H1 (cell line): ENCODE data around the gene ARL3. TPM values are rescaled to one million over a fixed set of nuclear protein-coding genes. Genes with fewer than 3 reads are reported as not detected.

ENCODE experiments used
- CTCF ChIA-PET: fragments of 300-600 bp; sonication (Branson Sonifier 250); formaldehyde crosslinking; loops from one replicate; lab custom pipeline; 2021; ENCODE audit not compliant: partially characterized antibody; lab: Charles Lee
- POLR2A ChIA-PET: fragments of 300-600 bp; sonication (Branson Sonifier 250); formaldehyde crosslinking; loops from one replicate; lab custom pipeline; 2021; ENCODE audit warnings: inconsistent platforms; ENCODE audit not compliant: partially characterized antibody; lab: Charles Lee
- DNase-seq, 2 experiments: peaks; one replicate each; pipeline versions ENCODE4 v3.0.0 to v3.0.0-alpha.2; 2010 to 2022; ENCODE audit warnings: low spot score in 2 of 2, low read depth in 1 of 2, mixed read lengths in 1 of 2
- FAIRE-seq: peaks from 2 replicates; lab custom pipeline; 2011; peaks lifted over from hg19 to GRCh38; lab: Jason Lieb, UNC
- H2AFZ ChIP-seq: 2 replicates; pipeline ENCODE4 v1.8.1; 2012; ENCODE audit warnings: low read length, inconsistent platforms
- H2AK5ac ChIP-seq: 2 replicates; pipeline ENCODE4 v1.6.1; 2013; ENCODE audit warnings: low read depth, low read length
- H2BK120ac ChIP-seq: replicated peaks from 2 replicates; pipeline ENCODE3; 2013; ENCODE audit warnings: low read depth, low read length, inconsistent platforms
- H2BK12ac ChIP-seq: 2 replicates; pipeline ENCODE4 v1.6.1; 2013; ENCODE audit warnings: low read depth, low read length
- H2BK15ac ChIP-seq: 2 replicates; pipeline ENCODE4 v1.6.1; 2013; ENCODE audit warnings: low read length
- H2BK20ac ChIP-seq: 2 replicates; pipeline ENCODE4 v1.6.1; 2013; ENCODE audit warnings: low read length
- H2BK5ac ChIP-seq: 2 replicates; pipeline ENCODE4 v1.6.1; 2013; ENCODE audit warnings: low read depth, low read length
- H3K14ac ChIP-seq: 2 replicates; pipeline ENCODE4 v1.6.1; 2013; ENCODE audit warnings: inconsistent platforms; ENCODE audit not compliant: insufficient read length
- H3K18ac ChIP-seq: 2 replicates; pipeline ENCODE4 v1.6.1; 2013; ENCODE audit warnings: low read length; ENCODE audit errors: extremely low read depth
- H3K23ac ChIP-seq: 2 replicates; pipeline ENCODE4 v1.6.1; 2013; ENCODE audit warnings: inconsistent platforms; ENCODE audit not compliant: insufficient read length
- H3K23me2 ChIP-seq: 2 replicates; pipeline ENCODE4 v1.6.1; 2013; ENCODE audit warnings: low read depth, low read length
- H3K27ac ChIP-seq: 2 replicates; pipeline ENCODE4 v1.6.1; 2011; ENCODE audit warnings: low read depth, low read length, inconsistent platforms
- H3K27me3 ChIP-seq, 4 experiments: replicated peaks in 1 of 4; 1 replicate in 1 of 4; 2 replicates in 3 of 4; pipeline versions ENCODE4 v1.6.1 to v1.8.1; 2011 to 2013; ENCODE audit warnings: low read length in 3 of 4, mild to moderate bottlenecking in 3 of 4, inconsistent platforms in 2 of 4, mixed read lengths in 2 of 4, moderate library complexity in 1 of 4; ENCODE audit not compliant: control insufficient read depth in 3 of 4, insufficient read depth in 3 of 4; ENCODE audit errors: extremely low read depth in 1 of 4
- H3K36me3 ChIP-seq, 4 experiments: 2 replicates each; pipeline versions ENCODE4 v1.6.1 to v1.8.1; 2011 to 2013; ENCODE audit warnings: mild to moderate bottlenecking in 4 of 4, low read length in 3 of 4, moderate library complexity in 2 of 4, control low read depth in 1 of 4, inconsistent platforms in 1 of 4; ENCODE audit not compliant: insufficient read depth in 4 of 4, control insufficient read depth in 2 of 4
- H3K4ac ChIP-seq: replicated peaks from 2 replicates; pipeline ENCODE3; 2013; ENCODE audit warnings: low read length, low read depth, mixed read lengths, inconsistent platforms; ENCODE audit not compliant: insufficient read length
- H3K4me1 ChIP-seq, 4 experiments: replicated peaks in 1 of 4; 1 replicate in 1 of 4; 2 replicates in 3 of 4; pipeline versions ENCODE4 v1.6.1 to v1.8.1; 2011 to 2013; ENCODE audit warnings: low read length in 3 of 4, inconsistent platforms in 2 of 4, mixed read lengths in 1 of 4; ENCODE audit not compliant: insufficient read depth in 4 of 4, control insufficient read depth in 3 of 4
- H3K4me2 ChIP-seq, 2 experiments: 2 replicates each; pipeline versions ENCODE4 v1.6.1 to v1.8.1; 2011 to 2013; ENCODE audit warnings: low read depth in 2 of 2, low read length in 2 of 2, control low read depth in 1 of 2, inconsistent platforms in 1 of 2, mild to moderate bottlenecking in 1 of 2; ENCODE audit not compliant: insufficient read depth in 1 of 2
- H3K4me3 ChIP-seq, 4 experiments: fragments of 200-600, 300-600 bp in 1 of 4; sonication (generic), shearing (Covaris generic), sonication (Bioruptor Twin) in 1 of 4; 2 replicates each; pipeline versions ENCODE4 v1.5.1 to v1.8.1; 2011 to 2016; ENCODE audit warnings: low read length in 4 of 4, low read depth in 3 of 4, control low read depth in 2 of 4, inconsistent platforms in 2 of 4, mild to moderate bottlenecking in 2 of 4, mixed read lengths in 1 of 4, moderate library complexity in 1 of 4; ENCODE audit not compliant: insufficient read depth in 2 of 4; ENCODE audit errors: extremely low read depth in 1 of 4
- H3K56ac ChIP-seq: replicated peaks from 2 replicates; pipeline ENCODE3; 2013; ENCODE audit warnings: low read depth, mild to moderate bottlenecking, mixed read lengths, low read length, inconsistent platforms; ENCODE audit not compliant: insufficient read length
- H3K79me1 ChIP-seq: 2 replicates; pipeline ENCODE4 v1.6.1; 2013; ENCODE audit warnings: low read depth, low read length, control low read depth
- H3K79me2 ChIP-seq, 2 experiments: 2 replicates each; pipeline versions ENCODE4 v1.6.1 to v1.8.1; 2012 to 2013; ENCODE audit warnings: low read length in 2 of 2, mild to moderate bottlenecking in 2 of 2, inconsistent platforms in 1 of 2; ENCODE audit not compliant: insufficient read depth in 2 of 2, control insufficient read depth in 1 of 2
- H3K9ac ChIP-seq, 4 experiments: replicated peaks in 1 of 4; 1 replicate in 1 of 4; 2 replicates in 3 of 4; pipeline versions ENCODE4 v1.6.1 to v1.8.1; 2011 to 2013; ENCODE audit warnings: low read depth in 3 of 4, low read length in 3 of 4, control low read depth in 2 of 4, mild to moderate bottlenecking in 2 of 4, moderate library complexity in 2 of 4, inconsistent platforms in 1 of 4; ENCODE audit errors: extremely low read depth in 1 of 4
- H3K9me3 ChIP-seq, 2 experiments: 2 replicates each; pipeline versions ENCODE4 v1.6.1 to v1.8.1; 2012 to 2013; ENCODE audit warnings: mild to moderate bottlenecking in 2 of 2, moderate library complexity in 2 of 2, control low read depth in 1 of 2, inconsistent platforms in 1 of 2, low read depth in 1 of 2, low read length in 1 of 2, mixed read lengths in 1 of 2; ENCODE audit not compliant: insufficient read depth in 2 of 2
- H4K20me1 ChIP-seq, 2 experiments: replicated peaks in 1 of 2; 2 replicates each; pipeline versions ENCODE3 to v1.8.1; 2011 to 2013; ENCODE audit warnings: inconsistent platforms in 2 of 2, low read length in 2 of 2, mild to moderate bottlenecking in 1 of 2; ENCODE audit not compliant: insufficient read depth in 2 of 2, control insufficient read depth in 1 of 2
- H4K5ac ChIP-seq: 2 replicates; pipeline ENCODE4 v1.6.1; 2013; ENCODE audit warnings: low read length, low read depth, mixed read lengths, inconsistent platforms; ENCODE audit not compliant: insufficient read length
- H4K8ac ChIP-seq: 2 replicates; pipeline ENCODE4 v1.8.0; 2013; ENCODE audit warnings: mild to moderate bottlenecking, moderate library complexity, low read length, inconsistent platforms; ENCODE audit not compliant: insufficient read depth; ENCODE audit errors: extremely low read depth
- H4K91ac ChIP-seq: replicated peaks from 2 replicates; pipeline ENCODE3; 2013; ENCODE audit warnings: low read length, mixed read lengths, inconsistent platforms; ENCODE audit not compliant: insufficient read length
- EZH2 ChIP-seq: fragments of 200-600 bp; sonication (generic); IDR thresholded peaks from 2 replicates; pipeline ENCODE4 v1.7.1; 2012; ENCODE audit warnings: low read depth, mild to moderate bottlenecking, moderate library complexity, low read length, inconsistent platforms; ENCODE audit not compliant: severe bottlenecking
- KDM1A ChIP-seq: fragments of 200-600, 300-600 bp; sonication (generic); IDR thresholded peaks from 2 replicates; pipeline ENCODE4 v1.7.1; 2016; ENCODE audit warnings: mild to moderate bottlenecking, low read length, borderline replicate concordance
- PHF8 ChIP-seq: fragments of 200-600 bp; sonication (generic); conservative IDR thresholded peaks from 2 replicates; pipeline ENCODE4 v1.7.1; 2012; ENCODE audit warnings: low read depth, mild to moderate bottlenecking, inconsistent platforms, low read length, moderate library complexity
- SP1 ChIP-seq: IDR thresholded peaks from 2 replicates; pipeline ENCODE4 v1.6.1; 2011; ENCODE audit warnings: low read depth, low read length
- WGBS, 2 experiments: shearing (Covaris generic) in 1 of 2; methylation state at CpG; one replicate each; pipeline versions ENCODE4 v1.1.6 to v1.1.7; 2013 to 2015; ENCODE audit warnings: low lambda C conversion rate in 2 of 2, mixed read lengths in 2 of 2, inconsistent platforms in 1 of 2, low coverage in 1 of 2, missing lambda C conversion rate in 1 of 2; ENCODE audit not compliant: insufficient replicate concordance in 2 of 2, insufficient coverage in 1 of 2, insufficient read length in 1 of 2; ENCODE audit errors: extremely low coverage in 1 of 2, missing lambda C conversion rate in 1 of 2; 5-methylcytosine and 5-hydroxymethylcytosine counted together
- polyA plus RNA-seq, 7 experiments: library from polyadenylated mRNA; depleted of rRNA in 3 of 7; stranded (reverse) in 5 of 7; unstranded in 2 of 7; fragments of >200 nt in 5 of 7; fragments of 200-250 nt in 2 of 7; gene quantifications; 1 replicate in 5 of 7; 2 replicates in 1 of 7; 4 replicates in 1 of 7; pipeline versions ENCODE4 v1.2.1 to v1.2.3, GENCODE V29; 2011 to 2013; ENCODE audit warnings: missing spikeins in 2 of 7, mixed read lengths in 2 of 7
- total RNA-seq: library from RNA; stranded (reverse); fragmentation: NEBNext Ultra II Directional; extraction: Animal tissue kit (Norgen Biotek cat#: 25700); gene quantifications from 2 replicates; pipeline ENCODE4 v1.2.1, GENCODE V29; 2021

Gene ARL3
- total and polyA plus RNA-seq, 2 of the 8 experiments (the other 6 are each of a cell fraction or from before 2014, with no cell fraction given): 8.8 to 16.2 TPM

DNA sequence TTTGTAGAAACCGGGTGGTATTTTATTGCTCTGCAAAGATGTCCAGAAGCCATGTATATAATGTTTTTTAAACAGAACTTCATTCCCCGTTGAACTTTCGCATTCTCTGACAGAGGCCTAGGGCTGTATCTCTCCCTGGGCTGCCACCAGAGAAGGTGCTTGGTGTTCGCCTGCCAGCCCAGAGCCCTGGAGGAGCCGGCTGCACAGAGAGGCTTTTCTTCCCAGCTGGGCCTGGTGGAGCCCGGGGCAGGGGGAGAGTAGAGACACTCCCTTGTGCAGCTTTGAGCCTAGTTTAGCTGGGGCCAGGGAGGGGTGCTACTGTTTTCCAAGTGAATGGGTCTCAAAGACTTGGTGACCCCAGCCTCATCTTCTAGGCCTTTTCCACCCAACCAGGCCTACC, 83.5 kb downstream of the ARL3 start:
- Histone ChIP-seq H3K4me2 (no peak overlapping the region), H3K27ac (no peak overlapping the region; the same call in 1 of the 2 replicates)
- WGBS, 2 experiments: 96% methylated on average over 6 of the region's 6 CpGs; no CpG with 5 or more reads in 1 of the 2 experiments

More for the DNA sequence above, 83.5 kb downstream of the ARL3 start:
- Histone ChIP-seq H3K4me1 (peaks cover 26 to 65% (median 51%) of the 10 kb centered on the region in 4 experiments), H2BK12ac (peak overlapping the region; percentile 97; the same call in 1 of the 2 replicates), H2AFZ (no peak overlapping the region), H2BK120ac (no peak overlapping the region), H4K91ac (no peak overlapping the region), H3K4me3 (no peak overlapping the region), H3K23me2 (no peaks in the 10 kb centered on the region; the same call in none of the 2 replicates), H3K18ac (peak overlapping the region; percentile 48; the same call in 1 of the 2 replicates), H3K9ac (no peak overlapping the region), H2AK5ac (peak overlapping the region; percentile 82; the same call in 1 of the 2 replicates), H3K79me2 (no peaks in the 10 kb centered on the region), H3K27me3 (no peaks in the 10 kb centered on the region), H2BK5ac (peak overlapping the region; percentile 90), H3K14ac (no peak overlapping the region), H4K8ac (no peak overlapping the region), H3K4ac (no peak overlapping the region), H2BK15ac (no peak overlapping the region; the same call in 1 of the 2 replicates), H3K36me3 (no peaks in the 10 kb centered on the region; a peak in 1 of 8 replicates), H3K9me3 (no peaks in the 10 kb centered on the region), H2BK20ac (peak overlapping the region; percentile 55; the same call in 1 of the 2 replicates), H4K5ac (no peak overlapping the region), H4K20me1 (no peaks in the 10 kb centered on the region), H3K56ac (no peak overlapping the region), H3K79me1 (no peaks in the 10 kb centered on the region), H3K23ac (no peak overlapping the region)
- TF ChIP-seq EZH2 (no peak), KDM1A (no peak), SP1 (no peak), PHF8 (no peak)
- DNase-seq: no peak
- ChIA-PET POLR2A (interaction anchor here (0.8 to 5.6 kb wide), 7 partner anchors 10 to 128 kb away, joined by 3 to 51 read pairs (median 21); partner anchors contain the start of genes ACTR1A and TRIM8), CTCF (interaction anchor here (0.8 to 14.3 kb wide), 8 partner anchors 9 to 43 kb away, joined by 3 to 160 read pairs (median 6); partner anchors contain the start of gene TRIM8)
- no peak for FAIRE-seq
